GM11168 (cell line): ENCODE data around the gene SPATA46.
"Not testable (repeated sequence)": the region's sequence is repeated elsewhere in the genome, so short reads cannot be mapped to it uniquely, and the experiment has no call there.

Experiments
- in situ Hi-C: fragments of 300-500 bp; cut with MboI; formaldehyde crosslinking; loops from one replicate; pipeline ENCODE4 v1.12.0; 2022; ENCODE audit warnings: low sequenced_read_pairs; ENCODE audit not compliant: unreplicated experiment

Gene SPATA46, protein sequence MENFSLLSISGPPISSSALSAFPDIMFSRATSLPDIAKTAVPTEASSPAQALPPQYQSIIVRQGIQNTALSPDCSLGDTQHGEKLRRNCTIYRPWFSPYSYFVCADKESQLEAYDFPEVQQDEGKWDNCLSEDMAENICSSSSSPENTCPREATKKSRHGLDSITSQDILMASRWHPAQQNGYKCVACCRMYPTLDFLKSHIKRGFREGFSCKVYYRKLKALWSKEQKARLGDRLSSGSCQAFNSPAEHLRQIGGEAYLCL

DNA sequence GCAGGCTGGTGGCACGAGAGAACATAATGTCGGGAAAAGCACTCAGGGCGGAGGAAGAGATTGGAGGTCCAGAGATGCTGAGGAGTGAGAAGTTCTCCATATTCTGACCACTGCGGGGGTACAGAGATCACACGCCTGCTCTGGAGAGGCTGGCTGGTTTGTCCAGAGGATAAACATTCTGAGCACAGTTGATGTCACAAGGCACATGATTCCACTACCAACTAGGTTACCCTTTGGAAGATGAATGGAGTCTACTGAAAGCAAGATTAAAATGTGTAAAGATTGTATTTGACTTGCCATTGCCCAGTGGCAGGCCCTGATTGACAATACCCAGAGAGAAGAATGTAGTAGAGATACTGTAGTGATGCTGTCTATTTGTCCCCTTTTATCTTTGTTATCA lies at the start of gene SPATA46:
Gene SPATA46 (minus strand): TSS at position 164 of the 400 bp plus-strand sequence. CDS start 64 bp downstream, at position 100.
- in situ Hi-C loops, result no loop called here

GRCh38 chr1:162422662-162423375 lies 46.2 kb upstream of the SPATA46 start:
- in situ Hi-C loops, result no loop called here

- in situ Hi-C loops, result no loop called here
Observed at GRCh38 chr1:162421258-162422164, 44.9 kb upstream of the SPATA46 start.

DNA sequence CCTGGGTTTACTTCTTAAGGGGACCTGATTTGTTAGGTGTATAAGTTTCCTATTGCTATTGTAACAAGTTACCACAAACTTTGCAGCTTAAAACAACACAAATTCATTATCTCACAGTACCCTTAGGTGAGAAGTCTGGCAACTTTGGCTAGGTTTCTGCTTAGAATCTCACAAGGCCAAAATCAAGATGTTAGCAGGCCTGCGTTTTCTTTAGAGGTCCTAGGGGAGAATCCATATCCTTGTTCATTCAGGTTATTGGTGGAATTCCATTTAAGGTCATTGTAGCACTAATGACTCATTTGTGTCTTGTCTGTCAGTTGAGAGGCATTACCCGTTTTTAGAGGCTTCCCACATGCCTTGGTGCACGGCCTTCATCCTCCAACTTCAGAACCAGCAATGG lies 43.5 kb upstream of the SPATA46 start:
- in situ Hi-C loops, result no loop called here

- in situ Hi-C loops, result not testable (repeated sequence)
Observed at GRCh38 chr1:162419450-162419931, 42.8 kb upstream of the SPATA46 start.

- in situ Hi-C loops, result not testable (repeated sequence)
Observed at GRCh38 chr1:162418584-162418983, 41.9 kb upstream of the SPATA46 start.

DNA sequence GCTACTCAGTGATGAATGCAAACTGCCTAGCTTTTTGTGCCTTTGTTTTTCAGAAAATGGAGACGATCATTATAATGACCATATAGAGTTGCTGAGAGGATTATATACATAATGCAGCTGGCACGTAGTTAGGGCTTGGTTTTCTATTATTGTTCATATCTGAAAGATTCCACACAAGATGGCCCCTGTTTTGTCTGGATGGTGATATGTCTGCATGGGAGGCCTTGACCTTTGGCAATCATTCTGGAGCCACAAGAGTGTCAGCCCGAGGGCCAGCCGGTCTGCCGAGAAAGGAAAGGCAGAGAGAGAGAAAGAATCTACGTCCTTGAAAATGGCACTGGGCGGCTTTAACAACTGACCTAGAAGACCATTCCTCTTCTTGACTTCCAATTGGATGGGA lies 41.0 kb upstream of the SPATA46 start:
- in situ Hi-C loops, result no loop called here

- in situ Hi-C loops, result no loop called here
Observed at GRCh38 chr1:162416909-162417308, 40.3 kb upstream of the SPATA46 start.

GRCh38 chr1:162416215-162416614 lies 39.6 kb upstream of the SPATA46 start:
- in situ Hi-C loops, result no loop called here

DNA sequence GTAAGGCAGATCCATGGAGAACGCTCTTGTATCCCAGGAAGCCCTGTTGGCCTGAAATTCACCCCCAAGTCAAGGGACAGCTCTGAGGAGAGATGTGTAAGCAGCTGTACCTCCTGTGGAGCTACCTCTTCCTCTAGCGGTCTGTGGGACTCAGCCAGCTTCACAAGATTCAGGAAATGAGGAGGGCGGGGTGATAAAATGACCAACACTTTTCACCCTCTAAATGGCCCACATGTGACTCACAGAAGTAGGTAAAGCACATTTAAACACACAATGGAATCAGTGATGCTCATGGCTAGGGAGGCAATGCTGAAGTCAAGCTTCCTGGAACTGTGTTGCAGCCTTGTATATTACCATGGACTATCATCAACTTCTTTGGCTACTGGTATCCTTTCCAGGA lies 35.3 kb upstream of the SPATA46 start, which contains the start of gene SH2D1B:
Gene SH2D1B (minus strand): TSS at position 135 of the 400 bp plus-strand sequence. CDS start 120 bp downstream, at position 15.
- in situ Hi-C loops, result no loop called here

GRCh38 chr1:162407539-162407938 lies 30.9 kb upstream of the SPATA46 start:
- in situ Hi-C loops, result no loop called here

DNA sequence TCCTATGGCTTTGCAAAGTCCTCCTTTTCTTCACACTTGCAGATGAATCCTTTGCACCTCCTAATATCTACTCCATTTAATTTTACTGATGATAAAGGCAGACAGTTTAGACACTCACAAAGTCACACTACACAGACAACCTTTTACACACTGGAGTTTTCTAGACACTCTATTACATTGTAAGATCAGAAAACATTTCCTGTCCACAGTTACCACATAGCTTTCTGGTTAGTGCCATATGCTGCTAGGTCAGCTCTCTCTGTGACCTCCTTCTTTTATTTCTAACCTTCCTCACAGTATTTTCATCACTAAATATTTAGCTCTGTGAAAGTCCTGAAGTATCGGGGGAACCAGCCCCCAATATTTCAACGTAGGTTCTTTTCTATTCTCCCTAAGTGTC lies 30.2 kb upstream of the SPATA46 start:
- in situ Hi-C loops, result no loop called here

DNA sequence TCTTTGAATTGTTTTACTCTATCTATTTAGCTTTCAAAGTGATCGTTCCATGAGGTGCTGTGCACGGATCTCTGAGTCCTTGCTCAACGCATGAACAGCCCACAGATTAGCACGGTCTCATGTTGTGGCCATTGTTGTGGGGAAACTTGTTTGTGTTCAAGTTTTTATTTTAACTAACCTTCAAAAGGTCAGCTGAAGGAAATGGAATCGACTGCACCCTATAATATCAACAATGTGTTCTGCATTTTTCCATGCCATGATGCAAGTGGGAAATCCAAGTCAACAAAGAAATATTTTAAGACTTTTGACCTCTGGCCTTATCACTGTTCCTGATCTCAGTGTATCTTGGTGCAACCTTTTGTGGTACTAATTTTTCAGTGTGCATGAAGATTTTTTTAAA lies 29.1 kb upstream of the SPATA46 start:
- in situ Hi-C loops, result no loop called here

GRCh38 chr1:162404550-162405160 lies 28.0 kb upstream of the SPATA46 start:
- in situ Hi-C loops, result no loop called here

DNA sequence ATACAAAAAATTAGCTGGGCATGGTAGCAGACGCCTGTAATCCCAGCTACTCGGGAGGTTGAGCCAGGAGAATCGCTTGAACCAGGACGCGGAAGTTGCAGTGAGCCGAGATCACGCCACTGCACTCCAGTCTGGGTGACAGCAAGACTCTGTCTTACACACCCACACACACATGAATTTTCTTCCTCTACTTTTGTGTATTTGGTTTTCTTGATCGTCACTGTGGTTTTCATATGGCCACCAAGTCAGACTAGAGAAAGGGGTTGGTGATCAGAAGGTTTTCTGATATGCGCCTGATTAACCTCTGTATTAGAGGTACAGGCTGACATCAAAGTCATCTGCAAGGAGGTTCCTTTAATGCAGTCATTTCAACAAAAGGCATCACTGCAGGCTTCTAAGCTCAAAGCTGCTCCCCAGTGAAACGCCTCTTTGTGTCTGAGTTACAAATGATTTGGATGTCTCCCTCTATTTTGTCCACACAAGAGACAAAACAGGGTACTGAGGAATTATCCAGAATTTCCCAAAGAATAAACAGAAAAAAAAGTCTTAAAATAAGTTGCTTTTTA lies 24.2 kb upstream of the SPATA46 start:
- in situ Hi-C loops, result no loop called here

DNA sequence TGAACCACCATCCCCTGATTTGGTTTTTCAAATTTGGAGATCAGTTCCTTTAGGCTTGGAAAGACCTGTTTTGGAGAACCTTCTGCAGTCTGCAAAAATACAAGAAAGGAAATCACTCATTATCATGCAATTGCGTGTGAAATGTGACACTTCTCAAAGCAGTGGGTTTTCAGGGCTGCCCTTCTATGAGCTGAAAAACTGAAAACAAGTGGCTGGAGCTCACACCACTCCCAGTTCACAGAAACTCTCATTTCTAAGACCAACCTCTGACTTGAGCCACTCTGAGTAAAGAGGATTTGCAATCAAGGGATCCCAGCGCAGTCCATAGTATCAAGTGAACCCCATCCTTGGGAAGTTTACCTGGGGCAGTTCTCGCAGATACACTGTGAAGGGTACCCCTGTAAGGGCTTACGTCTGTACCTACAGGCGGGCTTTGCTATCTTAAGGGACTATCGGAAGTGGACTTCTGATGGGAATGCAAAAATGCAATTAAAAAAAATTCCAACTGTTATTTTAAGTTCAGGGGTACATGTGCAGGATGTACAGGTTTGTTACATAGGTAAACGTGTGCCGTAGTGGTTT lies 22.4 kb upstream of the SPATA46 start:
- in situ Hi-C loops, result no loop called here

DNA sequence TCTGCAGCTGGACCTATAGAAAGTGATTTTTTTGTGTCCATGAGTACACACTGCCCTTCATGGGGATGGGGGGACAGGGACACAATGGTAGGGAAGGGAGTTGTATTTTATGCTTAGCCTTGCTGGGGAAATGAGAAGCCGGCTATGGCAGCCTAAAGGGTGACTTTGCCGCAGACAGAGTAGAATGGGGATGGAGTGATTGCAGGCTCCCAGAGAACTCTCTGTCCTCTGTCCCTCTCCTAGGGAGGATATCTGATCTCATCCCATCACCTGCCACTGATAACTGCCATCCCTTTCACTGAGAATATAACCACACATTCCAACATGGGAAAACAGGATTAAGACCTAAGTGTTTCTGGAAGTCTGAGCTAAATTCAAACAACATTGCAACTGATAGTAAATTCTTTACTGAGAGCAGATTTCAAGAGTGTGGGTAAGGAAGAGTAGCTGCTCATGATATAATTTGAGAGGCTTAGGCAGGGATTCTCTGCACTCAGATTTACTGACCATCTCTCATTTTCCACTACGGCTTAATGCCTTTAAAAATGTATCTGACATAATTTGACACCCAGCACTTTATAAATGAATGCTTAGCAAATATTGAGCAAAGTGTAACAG lies 21.4 kb upstream of the SPATA46 start:
- in situ Hi-C loops, result no loop called here

DNA sequence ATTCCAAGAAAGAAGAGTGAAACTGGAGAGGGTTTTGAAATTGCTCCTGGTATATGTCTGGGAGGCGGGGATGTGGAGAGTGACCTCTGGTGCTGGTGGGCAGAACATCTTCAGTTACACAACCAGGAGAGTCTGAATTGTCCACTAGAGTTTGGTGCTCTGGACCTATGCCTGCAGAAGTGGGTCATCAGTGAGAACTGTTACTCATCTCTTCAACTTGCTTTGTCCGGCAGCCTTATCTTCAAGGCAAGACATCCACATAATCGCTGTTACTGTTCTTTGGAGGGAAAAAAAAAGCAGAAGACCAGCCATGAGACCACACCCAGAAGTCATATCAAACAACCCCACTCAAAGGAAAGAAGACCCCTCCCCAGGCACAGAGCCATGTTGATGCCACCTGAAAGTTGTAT lies 20.4 kb upstream of the SPATA46 start:
- in situ Hi-C loops, result no loop called here
